GM12801 (cell line): Measurements from ENCODE around the gene CYP8B1.

Source experiments
- CTCF ChIP-seq: IDR thresholded peaks from one replicate; pipeline ENCODE4 v1.5.1; 2011; ENCODE audit warnings: control low read depth; ENCODE audit not compliant: insufficient read length; ENCODE audit errors: extremely low read depth

CYP8B1 gene

GRCh38 chr3:42884324-42884723, 8.6 kb upstream of the CYP8B1 start:
- no peak for TF ChIP-seq CTCF

- no peak for TF ChIP-seq CTCF
These were observed 5.1 kb upstream of the CYP8B1 start for GRCh38 chr3:42880601-42881451.

DNA sequence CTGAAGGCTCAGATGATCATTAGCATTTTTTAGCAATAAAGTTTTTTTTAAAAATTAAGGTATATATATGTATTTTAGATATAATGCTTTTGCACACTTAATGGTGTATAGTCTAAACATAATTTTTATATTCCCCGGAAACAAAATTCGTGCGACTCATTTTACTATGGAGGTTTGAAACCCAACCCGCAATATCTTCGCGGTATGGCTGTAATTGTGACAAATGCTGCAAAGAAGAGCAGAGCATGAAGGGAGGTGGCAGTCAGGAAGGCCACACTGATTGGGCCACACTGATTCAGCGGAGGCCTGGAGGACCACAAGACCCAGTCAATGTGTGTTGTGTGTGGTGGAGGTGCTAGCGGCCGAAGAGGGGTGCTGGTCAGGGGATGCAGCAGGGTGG, 4.5 kb upstream of the CYP8B1 start:
- no peak for TF ChIP-seq CTCF

- TF ChIP-seq CTCF: no peak
These were observed 2.2 kb upstream of the CYP8B1 start for GRCh38 chr3:42877881-42878280.

GRCh38 chr3:42876940-42877720, 1.5 kb upstream of the CYP8B1 start:
- no peak for TF ChIP-seq CTCF

DNA sequence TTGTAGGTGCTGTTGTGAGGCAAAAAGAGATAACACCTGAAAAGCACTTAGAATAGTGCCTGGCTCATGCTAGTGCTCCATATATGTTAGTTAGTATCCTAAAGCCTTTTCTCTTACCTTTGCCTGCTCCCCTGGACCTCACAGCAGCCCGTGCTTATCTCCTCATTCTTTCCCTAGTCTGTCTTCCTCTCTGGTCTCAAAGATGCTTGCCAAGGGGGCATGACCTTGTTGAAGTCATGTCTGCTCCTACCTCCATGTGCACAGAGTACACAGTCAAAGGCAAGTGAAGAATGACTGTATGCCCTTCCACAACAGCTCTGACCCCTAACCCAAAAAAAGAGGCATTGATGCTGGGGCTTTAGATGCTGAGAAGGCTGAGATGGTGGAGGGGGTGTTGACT, 722 bp upstream of the CYP8B1 start:
- TF ChIP-seq CTCF: no peak

DNA sequence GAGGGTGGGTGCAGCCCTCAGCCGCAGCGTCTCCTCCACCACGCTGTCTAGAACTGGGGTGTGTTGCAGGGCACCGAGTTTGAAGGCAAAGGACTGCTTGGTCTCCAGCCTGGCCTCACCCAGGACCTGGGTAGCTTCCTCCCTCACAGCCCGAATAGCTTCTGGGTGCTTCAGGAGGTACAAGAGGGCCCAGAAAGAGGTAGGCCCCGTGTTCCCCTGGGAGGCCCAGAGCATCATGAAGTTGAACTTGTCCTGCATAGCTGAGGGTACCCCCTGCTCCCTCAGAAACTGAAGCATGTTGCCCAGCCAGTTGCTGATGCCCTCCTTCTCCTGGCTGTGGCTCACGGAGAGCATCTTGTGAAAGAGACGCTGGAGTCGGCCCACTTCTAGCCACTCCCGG, 930 bp downstream of the CYP8B1 start:
- no peak for TF ChIP-seq CTCF
